ENCODE results near the gene MATR3.
"Not testable (repeated sequence)": the region's sequence is repeated elsewhere in the genome, so short reads cannot be mapped to it uniquely, and the experiment has no call there.

- not testable (repeated sequence) for TF ChIP-seq CTCF, POLR2A (IDR thresholded peaks at IDR 0.05)
Measured at GRCh38 chr5:139310715-139311186, 17.2 kb downstream of the MATR3 start.
